ENCODE data around the gene OSBPL9.

DNA sequence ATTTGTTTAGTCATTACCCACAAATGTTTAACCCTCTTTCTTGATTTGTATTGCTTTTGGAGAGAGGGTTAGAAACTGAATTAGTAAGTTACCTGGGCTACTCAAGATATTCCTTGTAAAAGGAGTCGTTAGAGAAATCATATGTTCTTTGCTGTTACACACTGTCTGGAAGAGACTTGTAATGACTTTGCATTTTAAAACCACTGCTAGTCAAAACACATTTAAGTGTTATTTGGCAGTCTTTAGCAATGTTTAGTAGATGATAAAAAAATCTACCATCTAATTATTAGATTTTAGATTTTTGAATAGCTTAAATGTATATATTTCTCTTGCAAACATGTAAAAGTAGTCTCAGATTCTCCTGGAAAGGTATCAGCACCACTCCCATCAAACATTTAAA lies 6.6 kb downstream of the OSBPL9 start:
- TF ChIP-seq, protein P1, sequence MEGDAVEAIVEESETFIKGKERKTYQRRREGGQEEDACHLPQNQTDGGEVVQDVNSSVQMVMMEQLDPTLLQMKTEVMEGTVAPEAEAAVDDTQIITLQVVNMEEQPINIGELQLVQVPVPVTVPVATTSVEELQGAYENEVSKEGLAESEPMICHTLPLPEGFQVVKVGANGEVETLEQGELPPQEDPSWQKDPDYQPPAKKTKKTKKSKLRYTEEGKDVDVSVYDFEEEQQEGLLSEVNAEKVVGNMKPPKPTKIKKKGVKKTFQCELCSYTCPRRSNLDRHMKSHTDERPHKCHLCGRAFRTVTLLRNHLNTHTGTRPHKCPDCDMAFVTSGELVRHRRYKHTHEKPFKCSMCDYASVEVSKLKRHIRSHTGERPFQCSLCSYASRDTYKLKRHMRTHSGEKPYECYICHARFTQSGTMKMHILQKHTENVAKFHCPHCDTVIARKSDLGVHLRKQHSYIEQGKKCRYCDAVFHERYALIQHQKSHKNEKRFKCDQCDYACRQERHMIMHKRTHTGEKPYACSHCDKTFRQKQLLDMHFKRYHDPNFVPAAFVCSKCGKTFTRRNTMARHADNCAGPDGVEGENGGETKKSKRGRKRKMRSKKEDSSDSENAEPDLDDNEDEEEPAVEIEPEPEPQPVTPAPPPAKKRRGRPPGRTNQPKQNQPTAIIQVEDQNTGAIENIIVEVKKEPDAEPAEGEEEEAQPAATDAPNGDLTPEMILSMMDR (optimal IDR thresholded peaks at IDR 0.05 in 1 of 3, IDR thresholded peaks at IDR 0.05 in 1 of 3, conservative IDR thresholded peaks at IDR 0.05 in 1 of 3; ENCODE audit: extremely low read depth in 1 of 3, insufficient read depth in 2 of 3, low read length in 3 of 3), result no peak
- no peak for TF ChIP-seq EZH2 (IDR thresholded peaks at IDR 0.05; ENCODE audit: low read length)

Measured in keratinocyte (primary cell).